Stimulated activated CD4-positive, alpha-beta T cell treated with anti-CD3 and anti-CD28 coated beads, Interleukin-12 subunit alpha, Interleukin-12 subunit beta, amount 100 ng/mL, for 48 hours (primary cell): Measurements from ENCODE around the gene ATP2B3.

Source experiments
- DNase-seq, 3 donors: peaks; one replicate each; pipeline ENCODE4 v3.0.0-alpha.2; 2020; ENCODE audit warnings: low read depth in 2 of 3, low spot score in 1 of 3

The ATP2B3 gene

GRCh38 chrX:153507484-153508178, 9.8 kb upstream of the ATP2B3 start:
- DNase-seq: peak; percentile 63 to 84 (median 64)

DNA sequence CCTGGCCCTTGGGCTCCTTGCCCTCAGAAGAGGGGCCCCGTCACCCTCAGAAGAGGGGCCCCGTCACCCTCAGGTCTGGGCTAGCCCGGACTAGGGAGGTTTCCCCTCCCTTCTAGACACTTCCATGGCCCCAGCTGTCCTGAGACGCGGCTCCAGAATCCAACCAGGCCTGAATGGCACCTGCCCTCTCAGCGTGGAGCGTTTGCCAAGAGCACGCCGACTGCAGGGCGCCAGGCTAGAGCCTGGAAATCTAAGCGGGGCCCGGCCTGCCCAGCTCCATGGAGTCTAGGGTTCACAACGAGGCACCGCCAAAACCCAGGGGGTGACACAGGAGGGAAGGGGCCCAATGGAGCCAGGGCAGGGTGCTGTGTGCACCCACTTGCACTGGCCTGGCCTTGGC, 7.8 kb upstream of the ATP2B3 start:
- no peak for DNase-seq

DNA sequence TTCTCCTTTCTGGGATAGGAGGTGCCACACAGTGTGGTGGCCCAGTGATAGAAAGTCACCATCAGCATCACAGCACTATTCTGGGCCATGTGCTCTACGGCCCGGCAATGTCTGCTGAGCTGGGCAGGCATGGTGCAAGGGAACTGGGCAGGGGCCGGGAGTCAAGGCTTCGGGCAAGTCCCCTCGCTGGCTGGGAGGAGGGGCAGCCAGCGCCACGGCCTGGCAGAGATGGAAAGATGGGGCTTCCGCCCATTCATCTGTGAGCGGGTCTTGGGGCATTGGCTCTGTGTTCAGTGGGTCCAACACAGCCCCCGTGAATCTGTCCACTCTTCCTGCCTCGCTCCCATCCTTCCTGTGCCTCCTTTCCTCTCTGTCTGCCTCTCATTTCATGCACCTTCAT, 7.1 kb upstream of the ATP2B3 start:
- DNase-seq: no peak

DNA sequence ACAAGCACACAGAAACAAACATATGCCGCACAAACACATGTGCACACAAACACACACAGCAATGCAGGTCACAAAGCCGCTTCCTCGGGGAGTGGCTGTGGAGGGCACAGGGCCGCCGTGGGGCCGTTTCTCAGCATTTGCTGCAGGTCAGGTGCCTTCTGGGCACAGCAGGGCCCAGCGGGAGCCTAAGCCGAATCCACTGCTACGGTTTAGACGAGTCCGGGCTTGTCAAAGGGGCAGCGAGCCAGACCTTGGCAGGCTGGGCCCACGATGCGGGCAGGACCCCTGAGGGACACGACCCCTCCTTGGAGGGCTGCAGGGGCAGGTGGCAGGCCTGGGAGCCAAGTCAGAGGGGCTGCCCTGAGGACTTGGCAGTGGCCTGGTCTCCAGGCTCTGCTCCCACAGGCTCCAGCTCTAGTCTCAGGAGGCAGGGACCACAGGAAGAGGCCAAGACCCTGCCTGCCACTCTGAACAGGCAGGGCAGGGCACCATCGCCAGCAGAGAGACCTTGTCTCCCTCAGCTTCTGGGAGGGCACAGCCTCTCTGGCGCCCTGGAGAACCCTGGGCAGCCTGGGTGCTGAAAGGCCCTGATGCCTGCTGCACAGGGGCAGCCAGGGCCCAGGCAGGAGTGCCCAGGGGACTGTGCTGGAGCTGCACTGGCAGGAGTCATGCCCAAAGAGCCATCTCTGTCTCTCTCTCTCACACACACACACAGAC, 5.5 kb upstream of the ATP2B3 start:
- no peak for DNase-seq

DNA sequence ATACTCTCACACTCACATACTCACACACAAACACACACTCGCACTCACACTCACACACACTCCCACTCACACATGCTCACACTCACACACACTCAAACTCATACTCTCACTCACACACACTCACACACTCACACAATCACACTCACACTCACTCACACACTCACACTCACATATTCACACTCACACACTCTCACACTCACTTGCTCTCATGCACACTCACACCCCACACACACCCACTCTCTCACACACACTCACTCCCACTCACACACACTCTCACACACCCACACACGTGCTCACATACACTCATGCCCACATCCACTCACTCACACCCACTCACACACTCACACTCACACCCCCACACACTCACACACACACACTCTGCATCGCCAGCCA, 4.9 kb upstream of the ATP2B3 start:
- DNase-seq: no peak

DNA sequence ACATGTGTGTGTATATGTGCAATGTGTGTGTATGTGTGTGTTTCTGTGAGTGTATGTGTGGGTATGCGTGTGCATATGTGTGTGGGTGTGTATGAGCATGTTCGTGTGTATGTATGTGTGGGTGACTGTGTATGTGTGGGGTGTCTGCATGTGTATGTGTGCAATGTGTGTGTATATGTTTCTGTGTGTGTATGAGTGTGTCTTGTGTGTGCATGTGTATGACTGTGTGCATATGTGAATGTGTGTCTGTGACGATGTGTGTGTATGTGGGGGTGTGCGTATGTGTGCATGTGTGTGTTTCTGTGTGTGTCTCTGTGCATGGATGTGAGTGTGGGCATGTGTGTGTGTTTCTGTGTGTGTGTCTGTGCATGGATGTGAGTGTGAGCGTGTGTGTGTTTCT, 4.2 kb upstream of the ATP2B3 start:
- no peak for DNase-seq

DNA sequence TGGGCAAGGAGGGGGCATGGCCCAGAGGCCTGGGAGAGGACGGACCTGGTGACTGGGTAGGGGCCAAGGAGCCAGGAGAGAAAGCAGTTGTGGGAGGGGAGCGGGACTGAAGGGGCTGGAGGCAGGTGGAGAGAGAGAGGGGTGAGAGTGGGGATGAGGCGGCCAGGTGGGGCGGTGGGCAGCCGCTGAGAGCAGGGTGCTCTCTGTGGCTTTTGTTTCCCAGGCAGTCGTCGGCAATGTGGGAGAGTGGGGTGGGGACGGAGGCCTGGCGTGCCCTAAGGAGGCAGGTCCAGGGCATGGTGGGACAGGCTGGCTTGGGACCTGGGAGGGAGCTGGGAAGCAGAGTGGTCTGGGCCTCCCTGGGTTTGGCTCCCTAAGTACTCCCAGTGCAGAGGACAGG, 3.2 kb upstream of the ATP2B3 start:
- DNase-seq: no peak

- no peak for DNase-seq
Observed at GRCh38 chrX:153515435-153515834, 2.0 kb upstream of the ATP2B3 start.

DNA sequence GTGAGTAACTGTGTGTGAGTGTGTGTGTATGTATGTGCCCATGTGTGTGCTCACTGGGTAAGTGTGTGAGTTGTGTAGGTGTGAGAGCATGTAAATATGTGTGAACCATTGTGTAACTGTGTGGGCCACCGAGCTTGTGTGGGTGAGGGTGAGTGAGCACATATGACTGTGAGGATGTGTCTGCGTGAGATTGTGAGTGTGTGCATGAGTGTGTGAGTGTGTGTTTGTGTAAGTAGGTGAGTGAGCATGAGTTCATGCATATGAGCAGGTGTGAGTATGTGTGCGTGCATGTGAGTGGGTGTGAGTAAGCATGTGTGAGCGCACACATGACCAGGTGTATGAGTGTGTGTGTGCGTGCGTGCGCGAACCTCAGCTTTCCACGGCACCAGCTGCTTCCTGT, 1.4 kb upstream of the ATP2B3 start:
- DNase-seq: no peak

- DNase-seq: no peak
Observed at GRCh38 chrX:153517946-153518834, 748 bp downstream of the ATP2B3 start.

GRCh38 chrX:153519569-153520286, 2.3 kb downstream of the ATP2B3 start:
- DNase-seq: no peak

DNA sequence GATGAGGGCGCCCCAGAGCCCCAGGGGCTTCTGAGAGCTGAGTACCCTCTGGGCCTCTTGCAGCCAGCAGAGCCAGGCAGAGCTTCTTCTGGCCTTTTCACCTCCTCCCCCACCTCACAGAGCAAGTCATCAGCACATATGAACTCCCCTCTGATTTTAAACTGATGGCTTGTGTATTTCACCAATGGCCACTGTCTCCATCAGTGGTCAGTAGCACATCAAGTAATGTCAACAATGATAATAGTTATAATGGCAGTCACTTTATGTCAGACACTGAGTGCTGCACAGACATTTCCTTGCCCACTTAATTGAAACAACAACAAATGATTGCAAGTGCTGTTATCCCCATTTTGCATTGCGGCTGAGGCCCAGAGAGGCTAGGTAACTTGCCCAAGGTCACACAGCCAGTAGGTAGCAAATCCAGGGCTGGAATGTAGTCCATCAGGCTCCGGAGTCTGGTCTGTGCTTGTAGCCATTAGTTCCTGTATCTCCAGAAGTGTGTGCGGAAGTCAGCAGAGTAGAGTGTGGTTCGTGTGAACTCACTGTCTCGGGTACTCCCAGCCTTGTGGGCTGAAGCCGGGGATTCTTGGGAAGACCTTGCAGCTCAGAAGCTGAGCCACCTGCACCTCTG, 3.0 kb downstream of the ATP2B3 start:
- no peak for DNase-seq

DNA sequence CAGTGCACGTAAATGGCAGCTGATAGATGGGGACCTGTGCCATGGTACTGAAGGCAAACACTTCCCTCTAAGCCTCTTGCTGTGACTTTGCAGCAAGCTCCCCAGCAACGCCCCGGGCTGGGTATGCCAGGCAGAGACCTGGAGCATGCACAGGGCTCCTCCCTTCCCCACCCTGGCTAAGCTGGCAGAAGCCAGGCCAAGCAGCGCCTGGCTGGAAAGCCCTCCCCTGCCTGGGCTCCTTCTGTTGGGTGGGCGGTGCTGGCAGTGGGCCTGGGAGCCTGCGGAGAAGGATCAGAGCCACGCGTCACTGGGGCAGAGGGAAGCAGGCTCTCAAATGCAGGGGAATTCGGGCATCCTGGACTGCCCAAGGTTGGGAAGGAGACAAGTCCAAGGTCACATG, 3.6 kb downstream of the ATP2B3 start:
- DNase-seq: no peak

DNA sequence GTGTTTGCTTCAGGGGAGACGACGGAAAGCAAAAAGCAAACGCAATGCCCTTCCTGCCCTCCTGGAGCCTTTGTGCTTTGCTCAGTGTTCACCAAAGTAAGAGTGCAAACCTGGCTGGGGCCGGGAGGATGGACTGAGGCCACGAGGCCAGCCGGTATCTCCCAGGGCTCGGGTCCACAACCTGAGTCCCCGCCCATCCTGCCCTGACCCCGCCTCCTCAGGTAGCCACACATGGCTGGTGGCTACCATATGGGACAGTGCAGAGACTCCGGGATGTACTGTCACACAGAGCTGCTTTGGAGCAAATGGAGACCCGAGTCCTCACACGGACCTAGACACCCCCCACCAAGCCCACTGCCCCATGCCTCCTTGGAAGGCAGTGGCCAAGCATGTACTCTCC, 4.8 kb downstream of the ATP2B3 start:
- no peak for DNase-seq

DNA sequence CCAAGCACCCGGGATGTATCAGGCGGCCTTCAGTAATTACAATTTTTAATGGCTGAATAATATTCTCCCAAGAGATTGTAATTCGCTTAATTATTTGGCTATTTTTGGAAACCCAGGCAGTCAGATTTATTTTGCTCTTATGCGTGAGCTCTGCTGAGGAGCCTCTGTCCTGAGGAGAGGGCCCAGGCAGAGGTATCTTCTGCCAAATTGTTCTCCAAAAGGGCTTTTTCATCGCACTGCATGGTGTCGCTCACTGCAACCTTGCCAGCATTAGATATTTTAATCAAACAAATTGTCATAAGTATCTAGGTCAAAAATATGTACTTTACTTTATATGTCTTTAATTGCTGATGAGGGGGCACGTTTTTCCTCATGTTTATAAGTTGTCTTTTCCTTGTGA, 5.8 kb downstream of the ATP2B3 start:
- DNase-seq: no peak

DNA sequence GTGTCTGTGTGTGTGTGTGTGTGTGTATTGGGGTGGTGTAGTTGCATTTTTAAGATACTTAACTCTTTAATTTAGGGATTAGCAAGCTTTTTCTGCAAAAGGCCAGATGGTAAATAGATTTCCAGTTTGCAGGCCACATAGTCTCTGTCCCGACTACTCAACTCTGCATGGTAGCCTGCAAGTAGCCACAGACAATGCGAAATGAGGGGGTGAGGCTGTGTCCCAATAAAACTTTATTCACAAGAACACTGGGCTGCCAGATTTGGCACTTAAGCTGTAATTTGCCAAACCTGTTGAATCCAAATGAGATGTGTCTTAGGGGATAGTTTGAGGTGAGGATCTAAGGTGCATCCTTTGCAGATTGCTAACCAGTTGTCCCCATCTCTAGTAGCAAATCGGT, 6.8 kb downstream of the ATP2B3 start:
- DNase-seq: no peak

GRCh38 chrX:153525451-153525850, 8.0 kb downstream of the ATP2B3 start:
- DNase-seq: no peak

GRCh38 chrX:153526042-153526441, 8.6 kb downstream of the ATP2B3 start:
- DNase-seq: no peak

DNA sequence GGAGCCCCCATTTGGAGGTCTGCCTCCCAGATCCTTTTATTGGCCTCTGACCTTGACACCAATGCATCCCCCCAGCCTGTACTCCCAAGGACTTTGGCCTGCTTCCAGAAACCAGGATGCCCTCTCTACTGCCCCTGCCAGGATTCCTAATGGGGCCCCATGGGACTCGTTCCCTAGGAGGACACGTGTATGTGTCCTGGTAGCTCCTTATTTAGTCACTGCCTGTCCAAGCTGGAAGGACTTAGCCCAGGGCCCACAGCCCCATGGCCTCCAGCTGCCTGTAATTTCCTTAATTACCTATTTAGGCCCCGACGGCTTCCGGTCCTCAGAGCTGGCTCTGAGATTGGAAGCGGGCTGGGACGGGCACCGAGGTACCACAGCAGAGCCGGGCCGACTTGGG, 9.4 kb downstream of the ATP2B3 start:
- no peak for DNase-seq

GRCh38 chrX:153527208-153527607, 9.8 kb downstream of the ATP2B3 start:
- no peak for DNase-seq
